CD4-positive, alpha-beta T cell treated with Interleukin-4 for 4 hours (primary cell): ENCODE measurements around the gene CCDC88A.

Experiments used
- DNase-seq: peaks from one replicate; pipeline ENCODE4 v3.0.0-alpha.2; 2020

CCDC88A gene

GRCh38 chr2:55422876-55423665, 3.4 kb upstream of the CCDC88A start:
- no peak for DNase-seq

- no peak for DNase-seq
These were observed 1.7 kb upstream of the CCDC88A start for GRCh38 chr2:55421326-55421725.

- no peak for DNase-seq
These were observed 1.2 kb upstream of the CCDC88A start for GRCh38 chr2:55420871-55421270.

GRCh38 chr2:55420439-55420725, 726 bp upstream of the CCDC88A start:
- no peak for DNase-seq

GRCh38 chr2:55419233-55419678, 400 bp downstream of the CCDC88A start:
- DNase-seq, result peak; percentile 17

- no peak for DNase-seq
These were observed 984 bp downstream of the CCDC88A start for GRCh38 chr2:55418512-55419232.

GRCh38 chr2:55418072-55418471, 1.6 kb downstream of the CCDC88A start:
- DNase-seq, result no peak

- no peak for DNase-seq
These were observed 2.7 kb downstream of the CCDC88A start for GRCh38 chr2:55416786-55417568.

- DNase-seq, result no peak
These were observed 4.4 kb downstream of the CCDC88A start for GRCh38 chr2:55415300-55415699.

- DNase-seq, result no peak
These were observed 10.5 kb downstream of the CCDC88A start for GRCh38 chr2:55408918-55409868.

- no peak for DNase-seq
These were observed 11.4 kb downstream of the CCDC88A start for GRCh38 chr2:55408098-55408882.

- DNase-seq, result no peak
These were observed 14.5 kb downstream of the CCDC88A start for GRCh38 chr2:55405116-55405515.

- no peak for DNase-seq
These were observed 16.2 kb downstream of the CCDC88A start for GRCh38 chr2:55403256-55403998.

- no peak for DNase-seq
These were observed 18.5 kb downstream of the CCDC88A start for GRCh38 chr2:55401124-55401523.

GRCh38 chr2:55400332-55400731, 19.3 kb downstream of the CCDC88A start:
- DNase-seq, result no peak

GRCh38 chr2:55399815-55400214, 19.8 kb downstream of the CCDC88A start:
- DNase-seq, result no peak

GRCh38 chr2:55395724-55396605, 23.7 kb downstream of the CCDC88A start:
- DNase-seq, result no peak

GRCh38 chr2:55391615-55392242, 27.9 kb downstream of the CCDC88A start:
- DNase-seq, result no peak

- no peak for DNase-seq
These were observed 28.5 kb downstream of the CCDC88A start for GRCh38 chr2:55391155-55391554.
